Placental epithelial cell (primary cell): ENCODE data around the gene MRPS18A. TPM values are rescaled to one million over a fixed set of nuclear protein-coding genes. Genes with fewer than 3 reads are reported as not detected.

Source experiments
- total RNA-seq: library from RNA; depleted of rRNA; stranded (reverse); fragments of >200 nt; gene quantifications from 2 replicates; pipeline ENCODE4 v1.2.3, GENCODE V29; 2012

Gene MRPS18A
- total RNA-seq: 27.1 and 35.7 TPM in 2 replicates

GRCh38 chr6:43687437-43688347 is at the start of gene MRPS18A:
TSS of gene MRPS18A (minus strand) at chr6:43687791. CDS start at chr6:43687779, 12 bp downstream.

GRCh38 chr6:43644940-43645612 is 42.5 kb downstream of the MRPS18A start, which contains the start of gene RSPH9:
TSS of gene RSPH9 (plus strand) at chr6:43645036. CDS start at chr6:43645099, 63 bp downstream.

GRCh38 chr6:43635387-43636307 is 51.9 kb downstream of the MRPS18A start, which contains the start of gene MAD2L1BP:
TSS of gene MAD2L1BP (plus strand) at chr6:43635840. CDS start at chr6:43635876, 36 bp downstream.

GRCh38 chr6:43629104-43629504 is 58.5 kb downstream of the MRPS18A start, which contains the start of gene GTPBP2:
TSS of gene GTPBP2 (minus strand) at chr6:43629264. CDS start at chr6:43629162, 102 bp downstream.

Other genes starting within 250 kb of the MRPS18A start
- 6.8 and 11.0 TPM in 2 replicates for gene DLK2, start 232.2 kb downstream of the MRPS18A start, total RNA-seq
- 19.0 and 19.6 TPM in 2 replicates for gene TJAP1, start 210.2 kb downstream of the MRPS18A start, total RNA-seq
- gene LRRC73, start 177.4 kb downstream of the MRPS18A start, total RNA-seq: 0.54 and 2.0 TPM in 2 replicates
- gene YIPF3, start 170.9 kb downstream of the MRPS18A start, total RNA-seq: 97.8 and 122 TPM in 2 replicates
- 23.9 and 27.7 TPM in 2 replicates for gene POLR1C, start 170.7 kb downstream of the MRPS18A start, total RNA-seq
- gene XPO5, start 111.8 kb downstream of the MRPS18A start, total RNA-seq: 21.2 and 27.8 TPM in 2 replicates
- gene POLH, start 111.6 kb downstream of the MRPS18A start, total RNA-seq: 16.5 and 31.4 TPM in 2 replicates
- 46.6 and 55.4 TPM in 2 replicates for gene GTPBP2, start 58.5 kb downstream of the MRPS18A start, total RNA-seq
- gene MAD2L1BP, start 52.0 kb downstream of the MRPS18A start, total RNA-seq: 20.8 and 25.1 TPM in 2 replicates
- gene RSPH9, start 42.8 kb downstream of the MRPS18A start, total RNA-seq: 0.43 and 2.4 TPM in 2 replicates
- 26.4 and 41.6 TPM in 2 replicates for gene VEGFA, start 82.4 kb upstream of the MRPS18A start, total RNA-seq